SU-DHL-6 (cell line): Measurements from ENCODE around the gene RPS6KA1.

Experiments
- CTCF ChIP-seq: fragments of 200-600 bp; sonication (generic); IDR thresholded peaks from one replicate; pipeline ENCODE4 v1.5.1; 2017; ENCODE audit warnings: antibody characterized with exemption, mild to moderate bottlenecking, low read length, moderate library complexity; ENCODE audit not compliant: insufficient read depth, poor library complexity, severe bottlenecking
- EZH2phosphoT487 ChIP-seq: fragments of 200-600 bp; sonication (generic), shearing (Covaris generic); conservative IDR thresholded peaks from 2 replicates; pipeline ENCODE4 v1.6.1; 2018; ENCODE audit warnings: mild to moderate bottlenecking, antibody characterized with exemption, low read length, moderate library complexity, mixed read lengths

GRCh38 chr1:26545969-26546323 lies 16.4 kb downstream of the RPS6KA1 start:
- no peak for TF ChIP-seq CTCF
- TF ChIP-seq EZH2phosphoT487: no peak
